Lower lobe of right lung (tissue), 2 donors: ENCODE results near the gene ZBTB12. TPM values are rescaled to one million over a fixed set of nuclear protein-coding genes. Genes with fewer than 3 reads are reported as not detected.

ENCODE experiments used
- ATAC-seq, 2 donors: fragments of 200-7000 bp; cut with Tn5 transposase; one replicate each; pipeline ENCODE4 v1.9.1; 2020 to 2022; ENCODE audit warnings: mild to moderate bottlenecking in 2 of 2, moderate library complexity in 2 of 2
- DNase-seq: peaks from one replicate; pipeline ENCODE4 v3.0.0-alpha.2; 2020
- H3K27ac ChIP-seq: fragments of 200-600 bp; one replicate; pipeline ENCODE4 v1.8.0; 2022
- H3K27me3 ChIP-seq: fragments of 200-600 bp; one replicate; pipeline ENCODE4 v1.8.0; 2022; ENCODE audit warnings: low read depth
- H3K36me3 ChIP-seq: fragments of 200-600 bp; one replicate; pipeline ENCODE4 v1.8.0; 2022; ENCODE audit warnings: mild to moderate bottlenecking
- H3K4me1 ChIP-seq: fragments of 200-600 bp; one replicate; pipeline ENCODE4 v1.8.0; 2022
- H3K4me3 ChIP-seq: fragments of 200-600 bp; one replicate; pipeline ENCODE4 v1.8.0; 2022; ENCODE audit warnings: mild to moderate bottlenecking
- H3K9me3 ChIP-seq: fragments of 200-600 bp; one replicate; pipeline ENCODE4 v1.8.0; 2022
- intact Hi-C: fragments of 100-400 bp; cut with DNase I; formaldehyde crosslinking; loops from one replicate; pipeline ENCODE4 v1.11.0; 2022
- total RNA-seq: library from RNA; stranded (reverse); fragmentation: NEBNext Ultra II Directional; extraction: Animal tissue kit (Norgen Biotek cat#: 25700); gene quantifications from one replicate; pipeline ENCODE4 v1.2.1, GENCODE V29; 2021
- TF ChIP-seq, protein P1 (sequence below): fragments of 200-600 bp; IDR thresholded peaks from one replicate; pipeline ENCODE4 v1.8.0; 2022; ENCODE audit warnings: antibody characterized with exemption, mild to moderate bottlenecking
- donor health status: DM: no; HTN: yes; CAD: no; lungs with severe emphysema.

Gene ZBTB12
- total RNA-seq, 1 donor from 2014 or later = 5.1 TPM

DNA sequence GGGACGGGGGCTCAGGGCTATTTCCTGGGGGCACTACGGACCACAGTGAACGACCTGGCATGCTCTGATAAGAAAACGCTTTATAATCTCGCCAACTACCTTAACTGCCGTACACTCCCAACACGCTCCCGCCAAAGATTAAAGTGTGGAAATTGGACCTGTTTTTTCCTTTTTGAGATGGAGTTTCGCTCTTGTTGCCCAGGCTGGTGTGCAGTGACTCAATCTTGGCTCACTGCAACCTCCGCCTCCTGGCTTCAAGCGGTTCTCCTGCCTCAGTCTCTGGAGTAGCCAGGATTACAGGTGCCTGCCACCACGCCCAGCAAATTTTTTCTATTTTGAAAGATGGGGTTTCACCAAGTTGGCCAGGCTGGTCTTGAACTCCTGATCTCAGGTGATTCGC, 22.7 kb downstream of the ZBTB12 start:
- TF ChIP-seq, protein P1, sequence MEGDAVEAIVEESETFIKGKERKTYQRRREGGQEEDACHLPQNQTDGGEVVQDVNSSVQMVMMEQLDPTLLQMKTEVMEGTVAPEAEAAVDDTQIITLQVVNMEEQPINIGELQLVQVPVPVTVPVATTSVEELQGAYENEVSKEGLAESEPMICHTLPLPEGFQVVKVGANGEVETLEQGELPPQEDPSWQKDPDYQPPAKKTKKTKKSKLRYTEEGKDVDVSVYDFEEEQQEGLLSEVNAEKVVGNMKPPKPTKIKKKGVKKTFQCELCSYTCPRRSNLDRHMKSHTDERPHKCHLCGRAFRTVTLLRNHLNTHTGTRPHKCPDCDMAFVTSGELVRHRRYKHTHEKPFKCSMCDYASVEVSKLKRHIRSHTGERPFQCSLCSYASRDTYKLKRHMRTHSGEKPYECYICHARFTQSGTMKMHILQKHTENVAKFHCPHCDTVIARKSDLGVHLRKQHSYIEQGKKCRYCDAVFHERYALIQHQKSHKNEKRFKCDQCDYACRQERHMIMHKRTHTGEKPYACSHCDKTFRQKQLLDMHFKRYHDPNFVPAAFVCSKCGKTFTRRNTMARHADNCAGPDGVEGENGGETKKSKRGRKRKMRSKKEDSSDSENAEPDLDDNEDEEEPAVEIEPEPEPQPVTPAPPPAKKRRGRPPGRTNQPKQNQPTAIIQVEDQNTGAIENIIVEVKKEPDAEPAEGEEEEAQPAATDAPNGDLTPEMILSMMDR = no peak
- Histone ChIP-seq H3K4me1 (peaks cover 8% of the 10 kb centered on the region), H3K9me3 (no peaks in the 10 kb centered on the region), H3K27ac (peak overlapping the region; percentile 16), H3K27me3 (no peaks in the 10 kb centered on the region), H3K4me3 (peak overlapping the region; percentile 42), H3K36me3 (peaks cover 50% of the 10 kb centered on the region)
- no peak for ATAC-seq
- no peak for DNase-seq
- intact Hi-C loops = no loop called here

DNA sequence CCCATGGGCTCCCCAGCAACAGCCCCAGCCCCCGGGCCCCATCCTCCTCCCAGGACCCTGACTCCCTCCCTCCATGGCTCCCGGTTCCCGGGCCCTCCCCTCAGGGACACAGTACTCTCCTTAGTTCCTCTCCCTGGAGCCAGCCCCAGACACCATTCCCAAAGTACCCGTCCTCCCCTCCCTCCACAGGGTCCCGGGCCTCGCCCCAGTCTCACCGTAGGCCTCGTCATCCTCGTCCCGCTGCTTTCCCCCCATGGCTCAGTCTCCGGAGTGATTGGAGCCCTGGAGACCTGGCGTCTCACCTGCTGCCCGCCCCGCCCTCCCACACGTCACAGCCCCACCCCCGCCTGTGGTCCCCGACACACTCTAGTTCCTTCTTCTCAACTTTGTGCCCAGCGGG, 23.2 kb downstream of the ZBTB12 start, which contains the start of gene SLC44A4:
TSS of gene SLC44A4 (minus strand) at position 272 of the 400 bp plus-strand sequence. CDS start at position 255, 17 bp downstream.
- peaks cover 8% of the 10 kb centered on the region for H3K4me1 ChIP-seq
- H3K27ac ChIP-seq = peak within 1 kb of the TSS; percentile 53
- ATAC-seq (peak; percentile 67 to 86), DNase-seq (no peak)
- peaks cover 46% of the 10 kb centered on the region for H3K36me3 ChIP-seq
- H3K4me3 ChIP-seq = peak within 1 kb of the TSS; percentile 42
- intact Hi-C loops = no loop called here
- H3K27me3 ChIP-seq = no peaks in the 10 kb centered on the region
- H3K9me3 ChIP-seq = no peaks in the 10 kb centered on the region
- TF ChIP-seq, protein P1 = no peak

DNA sequence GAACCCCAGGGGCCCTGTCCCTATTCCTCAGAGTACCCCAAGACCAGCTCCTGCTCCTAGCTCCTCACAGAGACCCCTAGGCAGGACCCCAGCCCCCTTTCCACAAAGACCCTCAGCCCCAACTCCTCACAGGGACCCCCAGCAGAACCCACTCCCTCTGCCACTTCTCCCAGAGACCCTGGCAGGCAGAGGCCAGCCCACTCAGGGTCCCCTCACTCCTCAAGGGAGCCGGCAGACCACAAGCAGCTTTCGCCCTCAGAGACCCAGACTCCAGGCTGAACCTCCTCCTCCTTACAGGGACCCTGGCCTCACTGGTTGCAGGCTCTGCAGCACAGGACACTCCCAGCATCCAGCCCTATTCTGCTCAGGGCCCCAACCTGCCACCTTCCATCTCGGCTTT, 23.7 kb downstream of the ZBTB12 start:
- TF ChIP-seq, protein P1 = no peak
- Histone ChIP-seq H3K4me1 (peaks cover 8% of the 10 kb centered on the region), H3K36me3 (peaks cover 41% of the 10 kb centered on the region), H3K4me3 (peak overlapping the region; percentile 42), H3K27me3 (no peaks in the 10 kb centered on the region), H3K9me3 (no peaks in the 10 kb centered on the region), H3K27ac (peak overlapping the region; percentile 53)
- intact Hi-C loops = no loop called here
- DNase-seq (no peak), ATAC-seq (peak; percentile 23 to 40)

DNA sequence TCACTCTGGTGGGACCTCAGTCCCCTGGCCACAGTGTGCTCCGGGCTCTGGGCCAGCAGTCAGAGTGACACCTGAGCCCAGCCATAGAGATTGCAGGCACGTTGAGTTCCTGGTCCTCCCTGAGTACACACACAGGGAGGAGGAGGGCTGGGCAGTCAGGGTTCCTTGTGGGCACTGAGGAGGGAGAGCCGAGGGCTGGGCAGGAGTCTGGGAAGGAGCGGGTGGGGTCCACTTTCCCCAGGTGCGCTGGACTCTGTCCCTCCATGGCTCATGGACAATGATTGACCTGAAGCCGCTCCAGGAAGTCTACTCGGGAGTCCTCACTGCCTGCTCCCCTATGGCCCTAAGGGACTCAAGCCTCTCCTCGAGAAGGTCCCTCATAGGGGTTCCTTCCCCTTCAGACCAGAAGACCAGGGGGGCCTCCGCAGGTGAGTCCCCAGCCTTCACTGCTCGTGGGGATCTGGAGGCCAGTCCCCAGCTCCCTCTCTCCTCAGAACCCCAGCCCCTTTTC, 24.2 kb downstream of the ZBTB12 start:
- peaks cover 36% of the 10 kb centered on the region for H3K36me3 ChIP-seq
- TF ChIP-seq, protein P1 = no peak
- DNase-seq = peak; percentile 80
- no peaks in the 10 kb centered on the region for H3K9me3 ChIP-seq
- ATAC-seq = peak; percentile 87 to 88
- intact Hi-C loops = no loop called here
- peak overlapping the region; percentile 53 for H3K27ac ChIP-seq
- H3K4me1 ChIP-seq = peaks cover 8% of the 10 kb centered on the region
- H3K4me3 ChIP-seq = peak overlapping the region; percentile 42
- no peaks in the 10 kb centered on the region for H3K27me3 ChIP-seq

DNA sequence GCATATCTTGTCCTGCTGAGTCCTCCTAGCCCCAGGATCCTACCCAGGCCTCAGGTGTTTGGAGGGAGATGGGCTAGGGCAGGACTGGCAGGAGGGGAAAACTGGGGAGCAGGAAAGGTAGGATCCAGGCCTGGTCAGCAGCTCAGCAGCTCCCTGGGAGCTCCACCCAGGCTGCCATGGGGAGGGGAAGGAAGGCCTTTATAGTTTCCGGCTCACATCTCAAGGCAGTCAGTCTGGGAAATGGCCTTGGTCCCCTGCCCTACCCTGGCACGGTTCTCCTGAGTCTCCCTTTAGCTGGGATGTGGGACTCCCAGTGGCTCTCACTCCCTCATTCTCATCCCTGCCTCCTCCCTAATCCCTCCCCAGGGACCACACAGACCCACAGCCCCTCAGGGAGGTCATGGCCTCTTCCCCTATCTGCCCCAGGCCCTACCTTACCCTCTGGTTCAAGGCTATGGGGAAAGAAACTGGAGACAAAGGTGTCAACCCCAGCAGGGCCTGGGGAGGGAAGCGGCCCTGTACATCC, 24.7 kb downstream of the ZBTB12 start:
- Histone ChIP-seq H3K4me3 (peak overlapping the region; percentile 42), H3K36me3 (peaks cover 31% of the 10 kb centered on the region), H3K27me3 (no peaks in the 10 kb centered on the region), H3K27ac (no peak overlapping the region), H3K9me3 (no peaks in the 10 kb centered on the region), H3K4me1 (peaks cover 8% of the 10 kb centered on the region)
- intact Hi-C loops = no loop called here
- TF ChIP-seq, protein P1 = no peak
- no peak for DNase-seq
- ATAC-seq = no peak
